T-cell (primary cell): ENCODE data around the gene CHD3. TPM values are rescaled to one million over a fixed set of nuclear protein-coding genes. Genes with fewer than 3 reads are reported as not detected.
"Not testable (repeated sequence)": the region's sequence is repeated elsewhere in the genome, so short reads cannot be mapped to it uniquely, and the experiment has no call there.

Experiments
- ATAC-seq, 4 experiments: fragments of 200-7000 bp in 3 of 4; fragments of 150-1000 bp in 1 of 4; cut with Tn5 transposase; replicated peaks in 1 of 4; 1 replicate in 3 of 4; 2 replicates in 1 of 4; pipeline ENCODE4 v1.10.0; 2021; ENCODE audit warnings: moderate library complexity in 3 of 4, mild to moderate bottlenecking in 2 of 4, moderate number of reproducible peaks in 1 of 4
- CTCF ChIA-PET, 2 donors: fragments of 300-600 bp; sonication (Branson Sonifier 250); formaldehyde crosslinking; loops; one replicate each; lab custom pipeline; 2022; ENCODE audit warnings: antibody characterized with exemption in 2 of 2; lab: Charles Lee
- POLR2A ChIA-PET, 2 donors: fragments of 300-600 bp; sonication (Branson Sonifier 250); formaldehyde crosslinking; loops; one replicate each; lab custom pipeline; 2022; ENCODE audit warnings: antibody characterized with exemption in 2 of 2; lab: Charles Lee
- DNase-seq, 35 experiments: peaks; one replicate each; pipeline versions ENCODE4 v3.0.0 to v3.0.0-alpha.2; 2013 to 2023
- H3K27ac ChIP-seq: one replicate; pipeline ENCODE4 v1.5.1; 2013; ENCODE audit warnings: low read length
- H3K27me3 ChIP-seq, 2 experiments: replicated peaks in 1 of 2; 1 replicate in 1 of 2; 2 replicates in 1 of 2; pipeline versions ENCODE4 v1.6.1 to v1.7.0; 2013; ENCODE audit warnings: low read length in 1 of 2, mixed read lengths in 1 of 2; ENCODE audit not compliant: control insufficient read depth in 2 of 2, insufficient read depth in 2 of 2; ENCODE audit errors: extremely low read depth in 1 of 2
- H3K36me3 ChIP-seq, 2 donors: 1 replicate in 1 of 2; 2 replicates in 1 of 2; pipeline versions ENCODE4 v1.6.1 to v1.7.0; 2013; ENCODE audit warnings: low read length in 1 of 2; ENCODE audit not compliant: control insufficient read depth in 2 of 2, insufficient read depth in 1 of 2; ENCODE audit errors: extremely low read depth in 1 of 2
- H3K4me1 ChIP-seq, 2 experiments: 1 replicate in 1 of 2; 2 replicates in 1 of 2; pipeline versions ENCODE4 v1.6.1 to v1.7.0; 2013; ENCODE audit warnings: low read length in 2 of 2, mixed read lengths in 1 of 2; ENCODE audit not compliant: insufficient read depth in 2 of 2, control insufficient read depth in 1 of 2; ENCODE audit errors: extremely low read depth in 1 of 2
- H3K4me3 ChIP-seq, 2 donors: 1 replicate in 1 of 2; 2 replicates in 1 of 2; pipeline versions ENCODE4 v1.5.1 to v1.7.0; 2013; ENCODE audit warnings: mild to moderate bottlenecking in 2 of 2, low read length in 1 of 2, moderate library complexity in 1 of 2; ENCODE audit not compliant: control insufficient read depth in 1 of 2; ENCODE audit errors: extremely low read depth in 1 of 2
- H3K9me3 ChIP-seq: 2 replicates; pipeline ENCODE4 v1.7.0; 2013
- H3K27ac Mint-ChIP-seq, 2 donors: one replicate each; pipeline ENCODE4 v1.8.0; 2020 to 2021; ENCODE audit warnings: mild to moderate bottlenecking in 2 of 2, mixed read lengths in 2 of 2
- H3K27me3 Mint-ChIP-seq, 2 donors: one replicate each; pipeline ENCODE4 v1.8.0; 2021 to 2022; ENCODE audit warnings: mixed read lengths in 2 of 2
- H3K36me3 Mint-ChIP-seq: one replicate; pipeline ENCODE4 v1.8.0; 2021; ENCODE audit warnings: mixed read lengths
- H3K4me1 Mint-ChIP-seq, 3 donors: one replicate each; pipeline ENCODE4 v1.8.0; 2020 to 2022; ENCODE audit warnings: mixed read lengths in 3 of 3, mild to moderate bottlenecking in 1 of 3
- H3K4me3 Mint-ChIP-seq, 3 donors: one replicate each; pipeline ENCODE4 v1.8.0; 2020 to 2022; ENCODE audit warnings: mild to moderate bottlenecking in 3 of 3, mixed read lengths in 3 of 3, moderate library complexity in 3 of 3
- H3K9me3 Mint-ChIP-seq, 3 donors: one replicate each; pipeline ENCODE4 v1.8.0; 2020 to 2022; ENCODE audit warnings: mixed read lengths in 3 of 3
- WGBS: methylation state at CpG from one replicate; pipeline ENCODE4 v1.1.5; 2013; ENCODE audit warnings: missing lambda C conversion rate; ENCODE audit not compliant: insufficient coverage; 5-methylcytosine and 5-hydroxymethylcytosine counted together
- total RNA-seq, 35 experiments: library from RNA in 6 of 35; stranded (reverse) in 6 of 35; fragments of 120-200 nt in 1 of 35; gene quantifications; one replicate each; pipeline versions ENCODE4 v1.2.1 to v1.2.4 and lab custom pipeline; 2013 to 2026

Gene CHD3
- total RNA-seq, 5 donors from 2014 or later (not counting 1 experiment from before 2014, with no cell fraction given), result 250 to 331 (median 274) TPM

GRCh38 chr17:7859028-7859427 is 29.6 kb upstream of the CHD3 start:
- 100% methylated on average over 3 of the region's 8 CpGs for WGBS
- H3K27ac Mint-ChIP-seq, result peak overlapping the region in 1 of 2 donors; percentile 58
- H3K4me1 Mint-ChIP-seq, result peaks cover 4 to 7% (median 5%) of the 10 kb centered on the region in 3 donors
- DNase-seq, result no peak
- H3K36me3 Mint-ChIP-seq, result peaks cover 4% of the 10 kb centered on the region
- Histone ChIP-seq H3K4me1 (peaks cover 12 to 36% of the 10 kb centered on the region in 2 experiments), H3K27ac (no peak overlapping the region), H3K36me3 (peaks cover 0 to 8% of the 10 kb centered on the region in 2 donors), H3K27me3 (no peaks in the 10 kb centered on the region), H3K9me3 (no peaks in the 10 kb centered on the region), H3K4me3 (no peak overlapping the region)
- H3K27me3 Mint-ChIP-seq, result no peaks in the 10 kb centered on the region
- no peak for ATAC-seq
- ChIA-PET POLR2A (no interaction called here), CTCF (no interaction called here)
- H3K9me3 Mint-ChIP-seq, result no peaks in the 10 kb centered on the region
- no peak overlapping the region for H3K4me3 Mint-ChIP-seq

- H3K36me3 Mint-ChIP-seq, result peaks cover 4% of the 10 kb centered on the region
- no peaks in the 10 kb centered on the region for H3K27me3 Mint-ChIP-seq
- DNase-seq, result peak in 6 of 35 experiments; percentile 39 to 71 (median 48)
- ChIA-PET CTCF (interaction anchor here (0.6 to 1.7 kb wide), 11 partner anchors 18 to 194 kb away, joined by 3 to 9 read pairs (median 4); no protein-coding TSS in a partner anchor), POLR2A (interaction anchor here in 1 of 2 donors (0.7 kb wide), 1 partner anchor 29 kb away, joined by 8 read pairs; the partner anchor contains the start of gene KDM6B)
- peaks cover 10 to 23% of the 10 kb centered on the region in 2 experiments for H3K4me1 ChIP-seq
- H3K9me3 Mint-ChIP-seq, result no peaks in the 10 kb centered on the region
- no peak overlapping the region for H3K4me3 ChIP-seq
- peaks cover 2 to 11% of the 10 kb centered on the region in 2 donors for H3K36me3 ChIP-seq
- H3K27me3 ChIP-seq, result no peaks in the 10 kb centered on the region
- peaks cover 15 to 23% (median 19%) of the 10 kb centered on the region in 3 donors for H3K4me1 Mint-ChIP-seq
- no peak overlapping the region for H3K4me3 Mint-ChIP-seq
- no peak overlapping the region for H3K27ac ChIP-seq
- no peak for ATAC-seq
- no peak overlapping the region for H3K27ac Mint-ChIP-seq
- no CpG with 5 or more reads among the region's 3 CpGs for WGBS
- H3K9me3 ChIP-seq, result no peaks in the 10 kb centered on the region
Observed at GRCh38 chr17:7862692-7863437, 25.7 kb upstream of the CHD3 start.

DNA sequence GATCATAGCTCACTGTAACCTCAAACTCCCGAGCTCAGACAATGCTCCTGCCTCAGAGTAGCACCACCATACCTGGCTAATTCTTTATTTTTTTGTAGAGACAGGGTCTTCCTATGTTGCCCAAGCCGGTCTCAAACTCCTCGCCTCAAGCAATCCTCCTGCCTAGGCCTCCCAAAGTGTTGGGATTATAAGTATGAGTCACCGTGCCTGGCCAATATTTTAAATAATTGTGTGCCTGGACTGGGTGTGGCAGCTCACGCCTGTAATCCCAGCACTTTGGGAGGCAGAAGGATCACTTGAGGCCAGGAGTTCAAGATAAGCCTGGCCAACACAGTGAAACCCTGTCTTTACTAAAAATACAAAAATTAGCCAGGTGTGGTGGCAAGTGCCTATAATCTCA is 24.2 kb upstream of the CHD3 start:
- no CpG with 5 or more reads among the region's 5 CpGs for WGBS
- peaks cover 14 to 21% of the 10 kb centered on the region in 2 experiments for H3K4me1 ChIP-seq

GRCh38 chr17:7864995-7865650 is 23.5 kb upstream of the CHD3 start:
- Mint-ChIP-seq H3K36me3 (no peaks in the 10 kb centered on the region), H3K27me3 (no peaks in the 10 kb centered on the region), H3K4me3 (no peak overlapping the region), H3K27ac (peak overlapping the region in 1 of 2 donors; percentile 42), H3K4me1 (peaks cover 32 to 35% (median 33%) of the 10 kb centered on the region in 3 donors), H3K9me3 (no peaks in the 10 kb centered on the region)
- H3K4me1 ChIP-seq, result peaks cover 14 to 21% of the 10 kb centered on the region in 2 experiments
- 100% methylated on average over 1 of the region's 5 CpGs for whole genome bisulfite sequencing
- no peak overlapping the region for H3K4me3 ChIP-seq
- ChIA-PET POLR2A (interaction anchor here in 1 of 2 donors (0.7 kb wide), 1 partner anchor 26 kb away, joined by 8 read pairs; no protein-coding TSS in a partner anchor), CTCF (interaction anchor here (0.7 to 1.1 kb wide), 4 partner anchors 46 to 120 kb away, joined by 3 to 5 read pairs (median 4); partner anchors contain the start of gene CNTROB (in 1 of the 2))
- DNase-seq, result no peak
- no peak overlapping the region for H3K27ac ChIP-seq
- no peaks in the 10 kb centered on the region for H3K27me3 ChIP-seq
- H3K36me3 ChIP-seq, result peaks cover 2 to 11% of the 10 kb centered on the region in 2 donors
- ATAC-seq, result no peak
- no peaks in the 10 kb centered on the region for H3K9me3 ChIP-seq

More for the DNA sequence above, 24.2 kb upstream of the CHD3 start:
- H3K4me3 ChIP-seq, ATAC-seq, H3K9me3 Mint-ChIP-seq, H3K9me3 ChIP-seq, H3K36me3 Mint-ChIP-seq, POLR2A ChIA-PET, H3K36me3 ChIP-seq, H3K27me3 ChIP-seq, H3K27ac ChIP-seq, H3K4me3 Mint-ChIP-seq, DNase-seq, H3K27ac Mint-ChIP-seq, H3K27me3 Mint-ChIP-seq: not testable (repeated sequence)
- H3K4me1 Mint-ChIP-seq, result peaks cover 28 to 35% (median 31%) of the 10 kb centered on the region in 3 donors
- CTCF ChIA-PET, result interaction anchor here (0.6 to 1.4 kb wide), 3 partner anchors 31 to 177 kb away, joined by 3 to 11 read pairs (median 4); no protein-coding TSS in a partner anchor

GRCh38 chr17:7867881-7868329 is 20.7 kb upstream of the CHD3 start:
- Histone ChIP-seq H3K27ac (peak overlapping the region; percentile 44), H3K4me3 (peak overlapping the region in 1 of 2 donors; percentile 2), H3K9me3 (no peaks in the 10 kb centered on the region), H3K36me3 (peaks cover 2 to 9% of the 10 kb centered on the region in 2 donors), H3K4me1 (peaks cover 14 to 21% of the 10 kb centered on the region in 2 experiments), H3K27me3 (no peaks in the 10 kb centered on the region)
- Mint-ChIP-seq H3K27me3 (no peaks in the 10 kb centered on the region), H3K4me3 (peak overlapping the region; percentile 21 to 68 (median 24)), H3K36me3 (peaks cover 7% of the 10 kb centered on the region), H3K27ac (peak overlapping the region; percentile 89 to 93), H3K9me3 (no peaks in the 10 kb centered on the region), H3K4me1 (peaks cover 30 to 38% (median 34%) of the 10 kb centered on the region in 3 donors)
- POLR2A ChIA-PET, result no interaction called here
- CTCF ChIA-PET, result interaction anchor here in 1 of 2 donors (1.1 to 1.6 kb wide), 5 partner anchors 10 to 124 kb away, joined by 3 to 7 read pairs (median 3); partner anchors contain the start of gene NAA38
- ATAC-seq (peak; percentile 84 to 99 (median 89)), DNase-seq (peak in 1 of 35 experiments; percentile 48)
- 32% methylated on average over 5 of the region's 5 CpGs for WGBS

DNA sequence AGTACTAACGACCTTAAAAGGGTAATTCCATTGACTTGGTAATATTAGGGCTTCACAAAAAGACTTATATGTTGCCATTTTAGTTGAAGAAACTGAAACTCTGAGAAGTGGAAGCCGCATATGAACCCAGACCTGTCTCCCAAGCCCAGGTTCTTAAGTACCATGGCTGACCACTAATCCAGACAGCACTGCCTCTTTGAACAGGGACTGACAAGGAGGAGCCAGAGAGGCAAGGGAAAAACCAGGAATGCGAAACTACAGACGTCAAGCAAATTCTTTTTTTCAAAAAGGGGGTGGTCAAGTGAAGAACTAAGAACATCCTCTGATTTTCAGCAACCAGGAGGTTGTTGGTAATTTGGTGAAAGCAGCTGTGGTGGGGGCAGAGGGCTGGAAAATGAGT is 15.5 kb upstream of the CHD3 start:
- Mint-ChIP-seq H3K36me3 (peaks cover 13% of the 10 kb centered on the region), H3K4me1 (peaks cover 21 to 35% (median 28%) of the 10 kb centered on the region in 3 donors), H3K4me3 (no peak overlapping the region), H3K27ac (no peak overlapping the region), H3K9me3 (no peaks in the 10 kb centered on the region), H3K27me3 (no peaks in the 10 kb centered on the region)
- Histone ChIP-seq H3K9me3 (no peaks in the 10 kb centered on the region), H3K4me3 (no peak overlapping the region), H3K27me3 (no peaks in the 10 kb centered on the region), H3K36me3 (peaks cover 0 to 4% of the 10 kb centered on the region in 2 donors), H3K27ac (no peak overlapping the region), H3K4me1 (peaks cover 6 to 10% of the 10 kb centered on the region in 2 experiments)
- DNase-seq (no peak), ATAC-seq (no peak)
- ChIA-PET POLR2A (no interaction called here), CTCF (no interaction called here)
- 86% methylated on average over 4 of the region's 4 CpGs for WGBS
